NCI-H1436 treated with DMSO at 0.1 percent for 48 hours (cell line): ENCODE results near the gene ZCCHC4.

Experiments used
- DNase-seq: peaks from one replicate; lab custom pipeline; 2025; lab: John Stamatoyannopoulos, UW

ZCCHC4 gene

GRCh38 chr4:25377572-25378436, 65.2 kb downstream of the ZCCHC4 start:
- no peak for DNase-seq

GRCh38 chr4:25378437-25378743, 65.8 kb downstream of the ZCCHC4 start:
- no peak for DNase-seq

GRCh38 chr4:25379591-25379990, 67.0 kb downstream of the ZCCHC4 start:
- no peak for DNase-seq

- DNase-seq: no peak
These were observed 71.1 kb downstream of the ZCCHC4 start for GRCh38 chr4:25383647-25384046.

- no peak for DNase-seq
These were observed 74.4 kb downstream of the ZCCHC4 start for GRCh38 chr4:25386926-25387325.

- no peak for DNase-seq
These were observed 84.7 kb downstream of the ZCCHC4 start for GRCh38 chr4:25397305-25397704.

- no peak for DNase-seq
These were observed 86.9 kb downstream of the ZCCHC4 start for GRCh38 chr4:25399510-25399909.

GRCh38 chr4:25401066-25401465, 88.5 kb downstream of the ZCCHC4 start:
- no peak for DNase-seq

- DNase-seq: no peak
These were observed 89.9 kb downstream of the ZCCHC4 start for GRCh38 chr4:25402521-25402920.

GRCh38 chr4:25403699-25404098, 91.1 kb downstream of the ZCCHC4 start:
- DNase-seq: no peak

- DNase-seq: no peak
These were observed 92.9 kb downstream of the ZCCHC4 start for GRCh38 chr4:25405453-25405852.

GRCh38 chr4:25406081-25406692, 93.6 kb downstream of the ZCCHC4 start:
- no peak for DNase-seq

- DNase-seq: no peak
These were observed 98.4 kb downstream of the ZCCHC4 start for GRCh38 chr4:25410820-25411529.

- no peak for DNase-seq
These were observed 100.7 kb downstream of the ZCCHC4 start for GRCh38 chr4:25413261-25413660.

GRCh38 chr4:25417014-25417413, 104.4 kb downstream of the ZCCHC4 start:
- no peak for DNase-seq
